HG02588 (cell line): ENCODE results near the gene ZNF423.

Experiments
- ATAC-seq: cut with Tn5 transposase; IDR thresholded peaks from one replicate; pipeline ENCODE4 v1.9.1; 2021; ENCODE audit warnings: mild to moderate bottlenecking, moderate library complexity; ENCODE audit not compliant: unreplicated experiment

The ZNF423 gene

GRCh38 chr16:49849754-49850108 lies 6.2 kb downstream of the ZNF423 start:
- no peak for ATAC-seq

GRCh38 chr16:49849037-49849753 lies 6.7 kb downstream of the ZNF423 start:
- no peak for ATAC-seq

- no peak for ATAC-seq
These were observed 7.4 kb downstream of the ZNF423 start for GRCh38 chr16:49848530-49848929.

- no peak for ATAC-seq
These were observed 9.1 kb downstream of the ZNF423 start for GRCh38 chr16:49846800-49847199.

GRCh38 chr16:49844359-49844758 lies 11.6 kb downstream of the ZNF423 start:
- ATAC-seq: no peak

GRCh38 chr16:49843758-49844157 lies 12.2 kb downstream of the ZNF423 start:
- ATAC-seq: no peak

GRCh38 chr16:49842972-49843371 lies 12.9 kb downstream of the ZNF423 start:
- no peak for ATAC-seq

GRCh38 chr16:49839017-49839825 lies 16.7 kb downstream of the ZNF423 start:
- no peak for ATAC-seq

- no peak for ATAC-seq
These were observed 17.4 kb downstream of the ZNF423 start for GRCh38 chr16:49838441-49839016.

- ATAC-seq: no peak
These were observed 18.1 kb downstream of the ZNF423 start for GRCh38 chr16:49837688-49838410.

- no peak for ATAC-seq
These were observed 19.2 kb downstream of the ZNF423 start for GRCh38 chr16:49836668-49837067.

GRCh38 chr16:49836218-49836617 lies 19.7 kb downstream of the ZNF423 start:
- no peak for ATAC-seq

- ATAC-seq: no peak
These were observed 20.6 kb downstream of the ZNF423 start for GRCh38 chr16:49835161-49835777.

- ATAC-seq: no peak
These were observed 21.3 kb downstream of the ZNF423 start for GRCh38 chr16:49834531-49835151.

GRCh38 chr16:49833796-49834530 lies 21.9 kb downstream of the ZNF423 start:
- ATAC-seq: no peak

GRCh38 chr16:49833085-49833484 lies 22.8 kb downstream of the ZNF423 start:
- no peak for ATAC-seq

- no peak for ATAC-seq
These were observed 23.7 kb downstream of the ZNF423 start for GRCh38 chr16:49832177-49832576.

GRCh38 chr16:49830873-49831272 lies 25.0 kb downstream of the ZNF423 start:
- no peak for ATAC-seq

- no peak for ATAC-seq
These were observed 27.2 kb downstream of the ZNF423 start for GRCh38 chr16:49828533-49829267.
